Bone marrow (tissue), 2 donors: ENCODE measurements around the gene PDE6D.

Source experiments
- DNase-seq, 2 donors: peaks; one replicate each; lab custom pipeline; 2025; lab: John Stamatoyannopoulos, UW

PDE6D gene

GRCh38 chr2:231682603-231683291, 98.3 kb downstream of the PDE6D start:
- DNase-seq, result peak in 1 of 2 donors; percentile 24
